Smooth muscle cell (in vitro differentiated cells): ENCODE data around the gene PEX7. TPM values are rescaled to one million over a fixed set of nuclear protein-coding genes. Genes with fewer than 3 reads are reported as not detected.

Source experiments
- DNase-seq: peaks from one replicate; lab custom pipeline; 2025; ENCODE audit not compliant: unreplicated experiment; lab: John Stamatoyannopoulos, UW
- H2AFZ ChIP-seq: fragments of 200-600 bp; sonication (generic); 2 replicates; pipeline ENCODE4 v1.6.0; 2016; ENCODE audit warnings: antibody characterized with exemption, low read depth, mild to moderate bottlenecking
- H3F3A ChIP-seq: fragments of 200-600 bp; sonication (generic); 2 replicates; pipeline ENCODE4 v1.6.0; 2017; ENCODE audit warnings: antibody characterized with exemption, low read depth
- H3K27ac ChIP-seq: fragments of 200-600 bp; sonication (generic); 2 replicates; pipeline ENCODE4 v1.5.1; 2016; ENCODE audit warnings: low read depth, mild to moderate bottlenecking
- H3K27me3 ChIP-seq: fragments of 200-600 bp; sonication (generic); 2 replicates; pipeline ENCODE4 v1.6.1; 2016; ENCODE audit warnings: low read depth, mild to moderate bottlenecking
- H3K36me3 ChIP-seq: fragments of 200-600 bp; sonication (generic); 2 replicates; pipeline ENCODE4 v1.5.1; 2016; ENCODE audit warnings: low read depth
- H3K4me1 ChIP-seq: fragments of 200-600 bp; sonication (generic); 2 replicates; pipeline ENCODE4 v1.5.1; 2016; ENCODE audit warnings: low read depth
- H3K4me2 ChIP-seq: fragments of 200-600 bp; sonication (generic); 2 replicates; pipeline ENCODE4 v1.6.0; 2016; ENCODE audit warnings: mild to moderate bottlenecking
- H3K4me3 ChIP-seq: fragments of 200-600 bp; sonication (generic); 2 replicates; pipeline ENCODE4 v1.5.1; 2016; ENCODE audit warnings: mild to moderate bottlenecking
- H3K79me2 ChIP-seq: fragments of 200-600 bp; sonication (generic); 2 replicates; pipeline ENCODE4 v1.6.0; 2016; ENCODE audit warnings: low read depth, mild to moderate bottlenecking
- H3K9ac ChIP-seq: fragments of 200-600 bp; sonication (generic); 2 replicates; pipeline ENCODE4 v1.6.0; 2016; ENCODE audit warnings: low read depth
- H3K9me3 ChIP-seq: fragments of 200-600 bp; sonication (generic); replicated peaks from 2 replicates; pipeline ENCODE4 v1.5.1; 2016; ENCODE audit warnings: low read depth
- H4K20me1 ChIP-seq: fragments of 200-600 bp; sonication (generic); 2 replicates; pipeline ENCODE4 v1.6.0; 2016; ENCODE audit warnings: low read depth
- CTCF ChIP-seq: fragments of 200-600 bp; sonication (generic); IDR thresholded peaks from 2 replicates; pipeline ENCODE4 v1.5.1; 2017; ENCODE audit warnings: borderline replicate concordance, mild to moderate bottlenecking, antibody characterized with exemption; ENCODE audit not compliant: insufficient read depth, poor library complexity, severe bottlenecking
- WGBS: methylation state at CpG from one replicate; pipeline ENCODE4 v1.1.7; 2016; ENCODE audit warnings: low lambda C conversion rate; 5-methylcytosine and 5-hydroxymethylcytosine counted together
- polyA plus RNA-seq: library from polyadenylated mRNA; unstranded; fragments of >200 nt; fragmentation: Nextera tagmentation; extraction: Ambion mirVana; gene quantifications from 2 replicates; pipeline ENCODE4 v1.2.1, GENCODE V29; 2016
- total RNA-seq: library from RNA; depleted of rRNA; stranded (reverse); fragments of >200 nt; gene quantifications from 2 replicates; pipeline ENCODE4 v1.2.3, GENCODE V29; 2014

PEX7 gene
- total and polyA plus RNA-seq, 2 experiments from 2014 or later = 10.3 to 14.4 TPM

- Histone ChIP-seq H3K9me3 (no peaks in the 10 kb centered on the region), H3K79me2 (no peaks in the 10 kb centered on the region), H3K4me1 (peaks cover 8% of the 10 kb centered on the region), H3K4me2 (peak within 1 kb of the TSS; percentile 99), H3K27me3 (peaks cover 42% of the 10 kb centered on the region), H4K20me1 (no peaks in the 10 kb centered on the region), H3F3A (peaks cover 8% of the 10 kb centered on the region), H3K4me3 (peak within 1 kb of the TSS; percentile 91), H2AFZ (peak within 1 kb of the TSS; percentile 98), H3K36me3 (no peaks in the 10 kb centered on the region), H3K27ac (no peak within 1 kb of the TSS), H3K9ac (peak within 1 kb of the TSS; percentile 52)
- DNase-seq = peak; percentile 43
- TF ChIP-seq CTCF = peak; percentile 63
- under 1% methylated on average over 67 of the region's 89 CpGs for WGBS
Observed at GRCh38 chr6:136792410-136793262, 29.8 kb upstream of the PEX7 start, which contains the start of gene MAP3K5. MAP3K5 (minus strand) TSS chr6:136792477; CDS start chr6:136792157, 320 bp downstream.

- H3K27me3 ChIP-seq = peaks cover 42% of the 10 kb centered on the region
- no peak overlapping the region for H3K9ac ChIP-seq
- peak overlapping the region; percentile 91 for H3K4me3 ChIP-seq
- no peaks in the 10 kb centered on the region for H4K20me1 ChIP-seq
- H3K27ac ChIP-seq = no peak overlapping the region
- H3F3A ChIP-seq = peaks cover 8% of the 10 kb centered on the region
- no peak for DNase-seq
- H3K36me3 ChIP-seq = no peaks in the 10 kb centered on the region
- H3K4me2 ChIP-seq = peak overlapping the region; percentile 99
- H2AFZ ChIP-seq = peak overlapping the region; percentile 98
- H3K4me1 ChIP-seq = peaks cover 8% of the 10 kb centered on the region
- H3K9me3 ChIP-seq = no peaks in the 10 kb centered on the region
- no peaks in the 10 kb centered on the region for H3K79me2 ChIP-seq
- 60% methylated on average over 8 of the region's 8 CpGs for WGBS
- no peak for TF ChIP-seq CTCF
Observed at GRCh38 chr6:136793363-136793762, 29.0 kb upstream of the PEX7 start.

GRCh38 chr6:136795386-136795785 lies 27.0 kb upstream of the PEX7 start:
- TF ChIP-seq CTCF = no peak
- peaks cover 8% of the 10 kb centered on the region for H3F3A ChIP-seq
- no peak overlapping the region for H3K9ac ChIP-seq
- no peak overlapping the region for H2AFZ ChIP-seq
- no peaks in the 10 kb centered on the region for H3K36me3 ChIP-seq
- no peak overlapping the region for H3K4me3 ChIP-seq
- H3K4me2 ChIP-seq = no peak overlapping the region
- no peak overlapping the region for H3K27ac ChIP-seq
- H3K9me3 ChIP-seq = no peaks in the 10 kb centered on the region
- H3K79me2 ChIP-seq = no peaks in the 10 kb centered on the region
- H4K20me1 ChIP-seq = no peaks in the 10 kb centered on the region
- H3K27me3 ChIP-seq = peaks cover 35% of the 10 kb centered on the region
- H3K4me1 ChIP-seq = peaks cover 8% of the 10 kb centered on the region
- no peak for DNase-seq
- 92% methylated on average over 2 of the region's 2 CpGs for WGBS

GRCh38 chr6:136795996-136796395 lies 26.4 kb upstream of the PEX7 start:
- Histone ChIP-seq H3K4me2 (no peak overlapping the region), H3K9ac (no peak overlapping the region), H3K9me3 (no peaks in the 10 kb centered on the region), H3K27me3 (peaks cover 29% of the 10 kb centered on the region), H3F3A (peaks cover 3% of the 10 kb centered on the region), H3K27ac (no peak overlapping the region), H3K36me3 (no peaks in the 10 kb centered on the region), H3K79me2 (no peaks in the 10 kb centered on the region), H4K20me1 (no peaks in the 10 kb centered on the region), H3K4me3 (no peak overlapping the region), H3K4me1 (peaks cover 8% of the 10 kb centered on the region), H2AFZ (no peak overlapping the region)
- WGBS = 61% methylated on average over 5 of the region's 5 CpGs
- no peak for DNase-seq
- TF ChIP-seq CTCF = no peak
